Stimulated activated CD8-positive, alpha-beta memory T cell treated with anti-CD3 and anti-CD28 coated beads, Interleukin-7, amount 100 ng/mL, for 1 hour (primary cell): ENCODE data around the gene C4orf50.

Source experiments
- DNase-seq, 2 donors: peaks; one replicate each; pipeline ENCODE4 v3.0.0-alpha.2; 2020; ENCODE audit warnings: low read depth in 2 of 2

Gene C4orf50

DNA sequence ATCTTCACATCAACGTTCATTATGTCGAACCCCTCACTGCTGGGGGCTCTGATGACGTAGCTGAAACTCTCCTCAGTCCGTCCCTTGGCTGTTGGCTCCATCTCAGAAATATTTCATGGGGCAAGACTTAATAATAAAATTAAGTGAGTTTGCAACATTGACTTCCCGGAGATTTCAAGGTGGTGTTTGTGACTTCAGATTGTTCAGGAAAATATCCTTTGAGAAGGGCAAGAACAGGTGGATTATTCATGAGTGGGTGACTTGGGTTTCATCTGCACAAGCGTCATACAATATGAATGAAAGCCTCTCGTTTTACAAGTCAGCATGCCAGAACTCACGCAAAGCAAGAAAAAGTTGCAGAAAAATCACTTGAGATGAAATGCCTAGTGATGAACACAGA lies at the start of gene C4orf50:
C4orf50 (minus strand) TSS at position 101 of the 400 bp plus-strand sequence.
- DNase-seq, result no peak

DNA sequence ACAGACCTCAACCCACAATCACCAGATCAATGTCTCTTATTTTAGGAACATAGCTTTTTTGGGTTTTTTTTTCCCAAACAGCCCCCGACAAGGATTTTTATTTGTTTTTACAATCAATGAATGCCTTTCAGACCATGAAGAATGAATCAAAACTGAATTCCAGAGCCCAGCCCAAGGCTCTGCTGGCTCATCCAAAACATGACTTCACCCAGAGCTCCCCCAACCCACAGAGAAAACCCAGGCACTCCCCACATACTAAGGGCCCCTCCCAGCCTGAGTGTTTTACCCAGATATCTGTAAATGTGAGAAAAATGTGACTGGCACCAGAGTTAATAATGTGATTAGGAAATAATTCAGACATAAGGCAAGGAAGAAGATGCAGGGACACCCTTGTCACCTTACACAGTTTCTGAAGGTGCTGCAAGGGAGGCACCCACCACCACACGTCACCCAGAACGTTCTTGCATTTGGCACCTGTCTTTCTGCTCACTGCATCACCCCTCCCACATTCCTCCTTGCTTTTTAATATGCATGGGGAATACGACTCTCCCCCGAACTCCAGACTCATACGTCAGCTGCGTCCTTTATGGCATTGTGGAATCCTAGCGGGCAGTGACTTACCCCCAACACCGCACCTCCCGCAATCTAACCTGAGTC lies 47.8 kb upstream of the C4orf50 start:
- DNase-seq, result no peak

- no peak for DNase-seq
Observed at GRCh38 chr4:6065166-6065565, 46.9 kb upstream of the C4orf50 start.

GRCh38 chr4:6064383-6064782 lies 46.2 kb upstream of the C4orf50 start:
- DNase-seq, result no peak

- DNase-seq, result no peak
Observed at GRCh38 chr4:6063684-6064083, 45.5 kb upstream of the C4orf50 start.

- no peak for DNase-seq
Observed at GRCh38 chr4:6062133-6062532, 43.9 kb upstream of the C4orf50 start.

- DNase-seq, result no peak
Observed at GRCh38 chr4:6059375-6059805, 41.2 kb upstream of the C4orf50 start.

DNA sequence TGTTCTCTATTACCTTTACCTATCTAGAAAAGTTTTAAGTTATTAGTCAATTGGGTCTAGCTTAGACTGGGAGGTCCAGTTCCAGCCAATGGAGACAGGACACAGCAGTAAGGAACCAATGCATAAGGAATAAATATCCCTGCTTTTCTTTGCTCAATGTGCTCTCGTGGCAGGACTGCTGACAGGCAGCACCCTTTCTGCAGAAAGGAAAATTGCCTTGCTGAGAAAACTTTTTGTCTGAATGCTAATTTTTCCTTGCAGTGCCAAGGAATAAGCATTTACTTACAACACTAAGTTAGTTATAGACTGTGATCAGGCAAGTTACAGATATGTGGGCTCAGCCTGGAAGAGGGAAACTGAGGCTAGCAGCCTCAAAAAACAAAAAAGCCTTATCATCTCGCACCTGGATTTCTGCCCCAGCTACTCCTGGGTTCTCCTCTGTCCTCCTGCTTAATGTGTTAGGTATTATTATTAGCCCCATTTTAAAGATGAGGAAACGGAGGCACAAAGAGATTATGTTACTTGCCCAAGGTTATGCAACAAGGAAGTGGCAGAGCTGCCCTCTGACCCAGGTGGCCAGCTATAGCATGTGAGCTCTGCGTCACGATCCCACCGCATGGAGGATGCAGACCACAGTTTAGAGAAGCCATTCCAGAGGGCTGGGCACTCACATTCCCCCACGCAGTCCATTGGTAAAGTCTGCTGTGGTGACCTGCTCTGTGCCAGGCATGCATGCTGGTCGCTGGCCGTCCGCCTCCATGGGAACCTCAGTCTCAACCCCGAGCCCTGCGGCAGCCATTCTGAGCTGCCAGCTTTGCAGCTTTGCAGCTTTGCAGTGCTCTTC lies 40.5 kb upstream of the C4orf50 start:
- no peak for DNase-seq

GRCh38 chr4:6056976-6057766 lies 38.9 kb upstream of the C4orf50 start:
- DNase-seq, result no peak

- no peak for DNase-seq
Observed at GRCh38 chr4:6055436-6055835, 37.2 kb upstream of the C4orf50 start.

DNA sequence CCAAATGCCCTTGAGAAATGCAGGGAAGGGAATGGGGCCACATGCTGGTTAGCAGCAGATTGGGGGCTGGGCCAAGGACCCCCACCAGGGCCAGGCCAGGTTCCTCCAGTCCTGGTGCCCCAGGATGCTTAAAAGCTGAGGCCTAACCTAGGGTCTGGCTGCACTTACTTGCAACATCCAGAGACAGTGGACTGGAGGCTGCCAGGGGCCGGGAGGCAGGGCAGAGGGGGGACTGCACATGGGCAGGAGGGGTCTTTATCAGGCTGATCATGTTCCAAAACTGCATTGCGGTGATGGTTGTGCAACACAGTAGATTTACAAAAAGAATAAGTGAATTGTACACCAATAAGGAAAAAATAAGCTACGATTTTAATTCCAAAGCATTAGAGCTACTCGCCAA lies 36.8 kb upstream of the C4orf50 start:
- DNase-seq, result no peak

DNA sequence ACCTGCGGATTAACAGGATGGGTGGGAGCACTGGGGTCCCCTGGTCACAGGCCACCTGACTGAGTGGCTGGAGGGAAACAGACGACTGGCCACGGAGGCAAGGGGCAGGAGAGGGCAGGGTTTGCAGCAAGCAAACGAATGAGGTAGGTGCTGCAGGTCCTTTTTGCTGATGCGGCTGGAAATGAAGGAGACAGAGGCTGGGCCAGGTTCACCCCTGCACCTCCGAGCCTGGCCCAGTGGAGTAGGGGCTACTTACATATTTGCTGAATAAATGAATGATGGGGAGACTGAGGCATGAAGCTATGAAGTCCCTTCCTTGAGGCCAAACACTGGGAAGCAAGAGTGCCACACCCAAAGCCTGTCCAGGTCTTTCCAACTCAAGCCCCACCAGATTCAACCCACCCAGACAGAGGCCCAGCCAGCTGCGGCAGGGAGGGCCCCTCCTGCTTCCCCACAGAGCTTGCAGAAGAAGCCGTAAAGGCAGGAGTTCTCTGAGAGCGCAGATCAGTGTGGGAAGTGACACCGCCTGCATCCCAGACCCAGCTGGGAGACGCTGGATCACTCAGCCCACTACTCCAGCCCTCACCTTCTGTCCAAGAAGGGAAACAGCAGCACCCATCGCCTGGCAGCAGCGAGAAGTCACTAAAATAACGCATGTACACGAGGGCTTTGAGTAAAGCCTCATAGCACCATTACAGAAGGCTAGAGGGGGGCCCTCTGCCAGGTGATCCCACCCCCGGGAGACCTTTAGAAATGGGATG lies 36.1 kb upstream of the C4orf50 start:
- DNase-seq, result no peak

- DNase-seq, result no peak
Observed at GRCh38 chr4:6052679-6053078, 34.4 kb upstream of the C4orf50 start.

- no peak for DNase-seq
Observed at GRCh38 chr4:6050551-6050950, 32.3 kb upstream of the C4orf50 start.

GRCh38 chr4:6049985-6050384 lies 31.8 kb upstream of the C4orf50 start:
- DNase-seq, result no peak

- no peak for DNase-seq
Observed at GRCh38 chr4:6049278-6049677, 31.0 kb upstream of the C4orf50 start.

GRCh38 chr4:6048537-6048936 lies 30.3 kb upstream of the C4orf50 start:
- DNase-seq, result no peak

- no peak for DNase-seq
Observed at GRCh38 chr4:6047130-6047673, 29.0 kb upstream of the C4orf50 start.

GRCh38 chr4:6046526-6047129 lies 28.4 kb upstream of the C4orf50 start:
- DNase-seq, result no peak

DNA sequence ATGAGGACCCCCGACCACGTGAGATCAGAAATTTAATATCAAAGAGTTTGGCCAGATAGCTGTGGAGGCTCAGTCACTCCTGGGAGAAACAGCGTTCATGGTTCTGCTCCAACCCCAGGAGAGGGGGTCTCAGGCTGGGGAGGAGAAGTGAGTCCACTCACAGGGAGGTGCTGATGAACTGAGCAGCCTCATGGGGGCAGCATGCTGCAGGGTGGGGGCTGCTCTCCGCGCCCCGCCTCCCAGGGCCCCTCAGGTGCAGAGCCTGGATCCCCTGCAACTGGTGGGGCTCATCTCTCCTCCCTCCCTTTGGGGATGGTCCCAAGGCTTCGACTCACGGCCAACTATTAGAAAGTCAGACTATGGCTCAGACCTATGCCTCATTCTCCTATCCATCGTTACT lies 26.6 kb upstream of the C4orf50 start:
- no peak for DNase-seq

DNA sequence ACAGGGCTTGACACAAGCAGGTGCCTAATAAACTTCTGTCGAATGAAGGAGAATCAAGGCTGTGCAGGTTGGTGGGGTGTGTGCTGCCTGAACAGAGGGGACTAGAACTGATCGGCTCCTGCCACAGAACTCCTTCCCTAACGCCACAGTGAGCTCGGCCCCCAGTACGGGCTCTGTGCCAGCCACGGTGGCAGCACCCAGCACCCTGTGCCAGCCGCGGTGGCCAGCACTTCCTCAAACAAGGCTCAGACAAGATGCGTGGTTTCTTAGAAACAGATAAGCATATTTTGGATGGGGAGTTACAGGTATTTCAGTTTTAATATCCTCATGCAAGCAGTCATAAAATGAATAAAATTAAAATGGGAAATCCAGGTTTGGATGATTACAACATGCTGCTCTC lies 26.0 kb upstream of the C4orf50 start:
- no peak for DNase-seq
